Testis (tissue), 2 donors: Measurements from ENCODE around the gene OCA2.

Experiments used
- CTCF ChIP-seq, 3 experiments: fragments of 450-650 bp in 2 of 3; fragments of 200-600 bp in 1 of 3; sonication (generic) in 1 of 3; IDR thresholded peaks; one replicate each; pipeline ENCODE4 v1.5.1; 2016 to 2019; ENCODE audit warnings: antibody characterized with exemption in 3 of 3, mild to moderate bottlenecking in 2 of 3, moderate library complexity in 1 of 3
- POLR2A ChIP-seq: fragments of 450-650 bp; IDR thresholded peaks from one replicate; pipeline ENCODE4 v1.6.1; 2017; ENCODE audit warnings: antibody characterized with exemption, mild to moderate bottlenecking, moderate library complexity

- no peak for TF ChIP-seq CTCF (IDR thresholded peaks at IDR 0.05)
- TF ChIP-seq POLR2A: no peak
Measured at GRCh38 chr15:28081594-28081993, 17.5 kb downstream of the OCA2 start.
